HCT116 (cell line): ENCODE data around the gene RUNX1.

Experiments used
- EZH2phosphoT487 ChIP-seq: fragments of 200-600 bp; IDR thresholded peaks from 2 replicates; pipeline ENCODE4 v1.6.1; 2018; ENCODE audit warnings: antibody characterized with exemption, borderline replicate concordance
- POLR2AphosphoS5 ChIP-seq: IDR thresholded peaks from 2 replicates; pipeline ENCODE4 v1.6.1; 2011; ENCODE audit warnings: mild to moderate bottlenecking, low read depth, low read length, moderate library complexity
- SIN3A ChIP-seq: IDR thresholded peaks from 2 replicates; pipeline ENCODE4 v1.6.1; 2012; ENCODE audit warnings: low read depth
- TF ChIP-seq, protein P1 (sequence below), 3 experiments: fragments of 200-600 bp in 1 of 3; sonication (generic) in 1 of 3; IDR thresholded peaks in 2 of 3; conservative IDR thresholded peaks in 1 of 3; 2 replicates each; pipeline ENCODE4 v1.5.1; 2012 to 2017; ENCODE audit warnings: low read depth in 2 of 3, low read length in 2 of 3, antibody characterized with exemption in 1 of 3, borderline replicate concordance in 1 of 3, control low read depth in 1 of 3, mild to moderate bottlenecking in 1 of 3, mixed read lengths in 1 of 3, mixed run types in 1 of 3, moderate library complexity in 1 of 3; ENCODE audit not compliant: insufficient read depth in 1 of 3

DNA sequence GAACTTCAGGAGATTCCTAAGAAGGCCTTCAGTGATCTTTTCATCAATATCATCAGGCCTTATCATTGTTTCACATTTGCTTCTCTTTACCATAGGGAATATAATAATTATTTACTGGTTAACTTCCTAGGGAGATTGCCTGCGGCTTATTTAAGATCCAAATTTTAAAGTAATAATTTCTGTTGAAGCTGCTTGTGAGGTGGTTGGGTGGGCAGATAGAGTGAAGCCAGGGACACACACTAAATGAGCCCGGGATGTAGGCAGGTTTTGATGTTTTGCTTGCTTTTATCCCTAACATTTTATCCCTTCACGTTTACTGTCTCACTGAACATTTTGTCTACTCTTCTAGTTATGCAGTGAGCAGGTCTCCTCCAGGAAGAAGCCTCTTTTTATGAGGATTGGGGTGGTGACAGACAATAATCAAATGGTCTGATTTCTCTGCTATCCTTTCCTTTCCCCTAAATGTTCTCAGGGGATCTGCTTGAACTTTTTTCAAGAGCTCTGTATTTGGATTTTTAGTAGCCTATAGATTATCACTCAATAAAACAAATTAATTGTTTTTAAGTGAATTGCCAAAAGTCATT lies 164.7 kb downstream of the RUNX1 start:
- TF ChIP-seq SIN3A, result no peak
- TF ChIP-seq, protein P1, sequence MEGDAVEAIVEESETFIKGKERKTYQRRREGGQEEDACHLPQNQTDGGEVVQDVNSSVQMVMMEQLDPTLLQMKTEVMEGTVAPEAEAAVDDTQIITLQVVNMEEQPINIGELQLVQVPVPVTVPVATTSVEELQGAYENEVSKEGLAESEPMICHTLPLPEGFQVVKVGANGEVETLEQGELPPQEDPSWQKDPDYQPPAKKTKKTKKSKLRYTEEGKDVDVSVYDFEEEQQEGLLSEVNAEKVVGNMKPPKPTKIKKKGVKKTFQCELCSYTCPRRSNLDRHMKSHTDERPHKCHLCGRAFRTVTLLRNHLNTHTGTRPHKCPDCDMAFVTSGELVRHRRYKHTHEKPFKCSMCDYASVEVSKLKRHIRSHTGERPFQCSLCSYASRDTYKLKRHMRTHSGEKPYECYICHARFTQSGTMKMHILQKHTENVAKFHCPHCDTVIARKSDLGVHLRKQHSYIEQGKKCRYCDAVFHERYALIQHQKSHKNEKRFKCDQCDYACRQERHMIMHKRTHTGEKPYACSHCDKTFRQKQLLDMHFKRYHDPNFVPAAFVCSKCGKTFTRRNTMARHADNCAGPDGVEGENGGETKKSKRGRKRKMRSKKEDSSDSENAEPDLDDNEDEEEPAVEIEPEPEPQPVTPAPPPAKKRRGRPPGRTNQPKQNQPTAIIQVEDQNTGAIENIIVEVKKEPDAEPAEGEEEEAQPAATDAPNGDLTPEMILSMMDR (IDR thresholded peaks at IDR 0.05 in 2 of 3, conservative IDR thresholded peaks at IDR 0.05 in 1 of 3; ENCODE audit: borderline replicate concordance in 1 of 3, insufficient read depth in 1 of 3, low read depth in 2 of 3, low read length in 2 of 3), result no peak
- no peak for TF ChIP-seq EZH2phosphoT487
- no peak for TF ChIP-seq POLR2AphosphoS5
